EH (cell line): ENCODE results near the gene AFF4.
"Not testable (repeated sequence)": the region's sequence is repeated elsewhere in the genome, so short reads cannot be mapped to it uniquely, and the experiment has no call there.

Experiments
- DNase-seq: peaks from one replicate; pipeline ENCODE4 v3.0.0-alpha.2; 2015; ENCODE audit warnings: low read depth

AFF4 gene

DNA sequence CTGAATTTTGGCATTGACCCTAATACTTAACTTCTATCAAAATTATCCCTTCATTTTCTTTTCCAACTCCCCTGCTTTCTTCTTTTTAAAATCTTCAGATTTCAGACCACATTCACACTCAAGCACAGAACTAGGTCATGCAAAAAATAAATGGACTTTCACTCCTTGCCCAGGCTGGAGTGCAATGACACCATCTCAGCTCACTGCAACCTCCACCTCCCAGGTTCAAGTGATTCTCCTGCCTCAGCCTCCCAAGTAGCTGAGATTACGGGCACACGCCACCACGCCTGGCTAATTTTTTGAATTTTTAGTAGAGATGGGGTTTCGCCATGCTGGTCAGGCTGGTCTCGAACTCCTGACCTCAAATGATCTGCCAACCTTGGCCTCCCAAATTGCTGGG, 108.4 kb downstream of the AFF4 start:
- DNase-seq, result not testable (repeated sequence)

DNA sequence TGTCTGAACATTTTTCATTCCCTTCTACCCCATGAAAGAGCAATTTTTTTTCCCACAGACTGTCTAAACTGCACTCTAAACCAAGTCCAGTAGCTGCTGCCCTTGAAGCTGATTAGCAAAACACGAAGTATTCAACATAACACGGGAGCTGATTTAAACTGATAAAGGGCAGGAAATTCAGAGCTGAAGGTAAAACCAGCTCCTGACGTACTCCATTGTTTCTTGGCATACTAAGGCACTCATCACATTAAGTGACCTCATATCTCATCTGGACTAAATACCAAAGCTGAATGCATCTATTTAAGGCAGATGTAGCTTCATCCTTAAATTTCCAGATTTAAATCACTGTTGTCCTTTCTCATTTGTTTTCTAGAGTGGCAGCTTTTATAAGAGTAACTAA, 109.1 kb downstream of the AFF4 start:
- DNase-seq, result peak; percentile 44

DNA sequence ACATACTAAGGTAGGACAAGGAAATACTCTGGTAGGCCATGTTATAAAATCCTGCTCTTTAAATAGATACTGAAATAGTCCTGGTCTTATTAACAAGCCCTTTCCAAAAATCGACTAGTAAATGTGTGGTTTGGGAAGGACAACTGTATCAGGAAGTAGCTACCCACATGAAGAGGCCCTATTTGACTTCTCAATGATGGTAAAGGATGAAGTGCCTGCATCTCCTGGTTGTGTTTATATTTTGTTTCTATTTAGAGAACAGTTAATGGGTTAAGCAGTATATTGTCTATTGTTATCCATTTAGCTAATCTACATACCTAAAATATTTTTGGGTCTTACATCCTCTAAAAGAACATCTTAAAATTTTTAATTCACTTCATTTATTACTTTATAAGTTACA, 109.6 kb downstream of the AFF4 start:
- DNase-seq, result peak; percentile 32

DNA sequence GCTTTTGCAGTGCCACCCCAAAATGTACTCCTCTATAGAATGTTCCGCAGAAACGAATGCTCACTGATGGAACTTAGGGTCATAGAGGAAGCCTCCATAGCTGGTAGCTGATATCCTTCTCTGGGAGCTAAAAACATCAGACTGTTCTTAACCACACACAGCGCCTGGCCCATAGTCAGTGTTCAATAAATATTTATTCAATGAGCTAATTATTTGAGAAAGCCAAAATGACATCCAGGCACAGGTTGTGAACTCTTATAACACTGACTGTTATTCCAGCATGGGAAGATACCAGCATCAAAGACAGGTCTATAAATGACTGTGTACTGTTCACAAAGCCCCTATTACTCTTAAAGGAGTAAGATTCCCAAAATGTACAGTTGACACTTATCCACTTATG, 110.1 kb downstream of the AFF4 start:
- no peak for DNase-seq

DNA sequence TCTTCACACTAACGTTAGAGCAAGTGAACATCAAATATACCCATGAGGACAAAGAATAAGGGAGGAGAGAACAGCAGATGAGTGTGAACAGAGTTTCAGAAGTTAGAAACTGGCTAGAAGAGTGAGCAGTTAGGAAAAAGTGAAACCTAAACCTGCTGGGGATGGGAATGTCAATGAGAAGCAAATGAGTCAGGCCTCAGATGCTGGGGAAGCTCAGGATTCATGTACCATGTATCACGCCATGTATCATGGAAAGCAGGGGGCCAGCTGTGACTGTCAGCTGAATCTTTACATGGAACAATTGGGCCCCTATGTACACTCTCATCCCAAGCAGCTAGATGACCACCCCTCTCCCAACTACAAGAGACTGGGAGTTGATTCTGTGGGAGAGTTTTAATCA, 113.4 kb downstream of the AFF4 start:
- peak; percentile 56 for DNase-seq

DNA sequence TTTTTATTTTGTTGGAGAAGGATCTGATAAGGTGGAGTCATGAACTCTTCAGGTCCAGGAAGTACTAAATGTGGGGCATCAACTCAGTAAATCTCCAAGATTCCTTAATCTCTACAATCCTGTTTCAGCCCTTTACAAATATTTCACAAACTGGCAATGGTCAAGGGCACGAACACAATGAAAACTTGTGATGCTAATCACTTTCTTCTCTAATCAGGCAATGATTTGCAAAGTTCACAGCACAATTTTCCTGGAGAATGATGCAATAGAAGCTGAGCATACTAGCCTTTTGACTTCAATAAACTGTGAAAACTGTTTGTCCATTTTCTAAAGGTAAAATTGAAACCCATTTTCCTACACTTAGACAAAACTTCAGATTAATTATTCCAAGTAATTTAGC, 114.1 kb downstream of the AFF4 start:
- DNase-seq, result no peak

DNA sequence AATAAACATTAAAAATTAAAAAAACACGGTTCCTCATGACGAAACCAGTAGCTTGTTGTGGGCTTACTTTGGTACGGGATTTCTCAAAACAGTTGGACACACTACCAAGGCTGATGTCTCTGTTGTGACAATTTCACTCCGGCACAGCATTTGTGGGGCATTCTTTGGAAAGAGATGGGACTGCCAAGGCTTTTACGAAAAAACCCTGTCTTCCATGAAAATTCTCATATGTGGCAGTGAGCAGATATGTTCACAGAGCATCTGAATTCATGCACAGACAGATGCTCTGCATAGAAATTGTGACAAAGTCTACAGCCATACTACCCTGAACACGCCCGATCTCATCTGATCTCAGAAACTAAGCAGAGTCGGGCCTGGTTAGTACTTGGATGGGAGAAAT, 115.2 kb downstream of the AFF4 start:
- no peak for DNase-seq

DNA sequence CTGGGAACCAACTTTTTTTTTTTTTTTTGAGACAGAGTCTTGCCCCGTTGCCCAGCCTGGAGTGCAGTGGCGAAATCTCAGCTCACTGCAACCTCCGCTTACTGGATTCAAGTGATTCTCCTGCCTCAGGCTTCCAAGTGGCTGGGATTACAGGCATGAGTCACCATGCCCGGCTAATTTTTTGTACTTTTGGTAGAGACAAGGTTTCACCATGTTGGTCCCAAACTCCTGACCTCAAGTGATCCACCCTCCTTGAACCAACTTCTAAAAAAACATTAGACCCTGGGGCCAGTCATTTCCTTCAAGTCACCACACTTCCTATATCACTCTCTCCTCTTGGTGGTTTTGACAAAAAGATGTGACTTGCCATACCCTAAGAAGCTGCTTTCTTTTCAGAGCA, 122.1 kb downstream of the AFF4 start:
- peak; percentile 72 for DNase-seq

DNA sequence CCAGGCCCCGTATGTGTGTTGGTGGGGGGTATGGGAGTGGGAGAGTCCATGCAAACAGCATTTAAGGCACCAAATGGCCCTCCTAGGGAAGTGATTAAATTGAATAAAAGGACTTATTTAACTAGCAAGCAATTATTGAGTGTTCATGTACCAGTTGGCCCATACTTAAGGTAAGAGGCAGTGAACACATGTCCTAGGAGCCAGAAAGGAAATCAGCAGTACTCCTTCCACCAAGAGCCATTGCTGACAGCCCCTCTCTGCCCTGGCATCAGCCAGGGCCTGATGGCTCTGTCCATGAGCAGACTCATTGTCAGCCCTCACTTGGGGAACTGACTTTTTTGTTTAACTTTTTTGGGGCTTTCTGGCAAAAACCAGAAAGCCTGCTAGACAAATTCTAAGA, 122.5 kb downstream of the AFF4 start:
- no peak for DNase-seq

DNA sequence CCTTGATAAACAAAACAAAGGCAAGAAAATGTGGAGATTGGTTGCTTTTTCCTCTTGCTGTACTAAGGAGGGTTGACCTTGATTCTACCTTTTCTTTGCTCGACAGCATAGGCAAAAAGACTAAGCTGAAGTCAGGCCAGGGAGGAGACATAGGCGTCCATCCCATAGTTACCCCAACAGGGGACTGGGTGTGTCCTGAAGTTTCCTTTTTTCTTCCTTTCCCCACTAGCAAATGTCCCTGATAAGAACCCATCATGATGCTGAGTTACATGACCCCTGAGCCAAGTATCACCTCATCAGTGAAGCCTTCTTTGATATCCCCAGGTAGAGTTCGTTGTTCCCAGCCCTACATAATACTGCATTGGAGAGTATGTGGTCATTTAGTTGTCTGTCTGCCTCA, 123.1 kb downstream of the AFF4 start:
- DNase-seq, result no peak

DNA sequence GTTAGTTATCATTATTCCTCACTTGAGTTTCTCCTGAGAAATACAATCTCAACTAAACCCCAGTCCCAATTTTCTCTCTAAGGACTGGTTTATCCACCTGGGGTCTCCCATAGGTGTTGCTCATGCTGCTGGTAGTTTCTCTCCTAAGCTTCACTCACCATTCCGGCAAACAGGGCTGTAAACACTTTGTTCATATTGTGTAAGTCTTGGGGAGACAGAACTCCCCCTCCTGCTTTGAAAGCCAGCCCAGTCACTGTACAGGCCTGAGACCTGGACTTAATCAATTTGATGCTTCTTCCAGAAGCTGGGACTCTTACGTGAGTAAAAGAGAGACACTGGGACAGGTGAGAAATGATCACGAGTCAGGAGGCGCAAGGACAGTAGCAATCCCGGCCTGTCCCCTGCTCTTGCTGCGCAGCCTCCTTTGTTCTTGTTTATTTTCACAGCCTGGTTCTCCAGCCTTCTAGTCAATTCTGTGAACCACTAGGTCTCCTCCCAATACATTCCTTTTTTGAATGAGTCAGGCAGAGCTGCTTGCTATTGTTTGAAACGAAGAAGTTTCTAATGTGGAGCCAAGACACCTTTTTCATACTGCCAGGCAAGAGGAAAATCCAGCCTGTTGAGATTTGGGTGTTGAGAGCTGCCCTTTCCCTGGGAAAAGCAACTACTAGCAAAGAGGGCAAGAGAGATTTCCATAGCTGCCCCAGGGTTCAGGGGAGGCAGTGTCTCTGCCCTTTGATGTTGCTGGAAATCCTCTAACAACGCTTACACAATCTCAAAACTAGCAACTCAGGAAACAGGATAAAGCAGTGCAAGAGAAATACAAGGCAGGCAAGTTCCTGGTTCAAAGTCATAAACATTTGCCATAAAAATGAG, 123.8 kb downstream of the AFF4 start:
- DNase-seq, result peak; percentile 80

DNA sequence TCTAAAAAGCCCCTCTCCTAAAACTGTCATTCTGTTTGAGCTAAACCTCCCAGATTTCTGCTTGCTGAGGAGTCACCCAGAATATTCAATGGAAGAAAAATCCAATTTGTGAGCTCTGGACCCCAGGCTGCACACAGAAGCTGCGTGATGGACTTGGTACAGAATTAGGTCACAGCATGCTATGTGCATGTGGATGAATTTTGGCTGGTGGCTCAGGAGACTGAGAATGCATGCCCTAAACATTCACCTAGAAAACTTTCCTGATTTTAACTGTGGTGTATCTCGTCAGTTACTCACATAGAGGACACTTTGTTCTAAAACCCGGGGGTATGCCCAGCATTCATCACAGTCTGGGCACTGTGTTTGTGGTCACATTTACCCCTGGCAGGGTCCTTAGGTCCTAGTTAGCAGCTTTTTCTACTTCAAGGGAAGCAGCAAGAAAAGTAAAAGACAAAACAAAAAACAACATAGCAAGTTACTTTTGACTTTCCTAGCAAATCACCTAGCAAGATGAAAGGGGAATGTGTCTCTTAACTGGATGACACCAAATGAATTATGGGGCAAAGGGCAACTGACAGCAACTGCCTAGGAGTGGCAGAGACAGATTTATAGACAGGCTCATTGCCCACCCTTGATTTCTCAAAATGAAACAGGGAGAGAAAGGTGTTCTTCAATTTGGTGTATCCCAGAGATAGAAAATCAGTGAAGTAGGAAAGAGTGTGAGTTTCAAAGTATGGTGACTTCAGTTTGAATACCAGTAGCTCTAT, 124.7 kb downstream of the AFF4 start:
- no peak for DNase-seq

DNA sequence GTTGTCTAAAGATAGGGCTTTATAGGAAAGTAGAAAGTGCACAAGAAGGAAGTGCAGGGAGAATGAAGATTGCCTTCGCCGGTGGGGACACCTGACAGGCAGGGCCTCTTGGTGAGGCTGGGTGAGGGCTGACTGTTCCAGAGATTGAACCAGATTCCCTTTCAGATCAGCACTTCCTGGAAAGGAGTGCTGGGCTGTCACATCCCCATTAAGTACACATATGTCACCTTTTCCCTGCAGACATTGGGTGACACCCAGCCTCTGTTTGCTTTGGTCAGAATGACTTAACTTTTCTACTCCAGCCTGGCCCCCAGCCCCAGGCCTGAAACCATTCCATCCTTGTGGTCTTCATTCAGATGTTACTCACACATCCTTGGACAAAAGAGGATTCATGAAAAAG, 125.6 kb downstream of the AFF4 start:
- no peak for DNase-seq

DNA sequence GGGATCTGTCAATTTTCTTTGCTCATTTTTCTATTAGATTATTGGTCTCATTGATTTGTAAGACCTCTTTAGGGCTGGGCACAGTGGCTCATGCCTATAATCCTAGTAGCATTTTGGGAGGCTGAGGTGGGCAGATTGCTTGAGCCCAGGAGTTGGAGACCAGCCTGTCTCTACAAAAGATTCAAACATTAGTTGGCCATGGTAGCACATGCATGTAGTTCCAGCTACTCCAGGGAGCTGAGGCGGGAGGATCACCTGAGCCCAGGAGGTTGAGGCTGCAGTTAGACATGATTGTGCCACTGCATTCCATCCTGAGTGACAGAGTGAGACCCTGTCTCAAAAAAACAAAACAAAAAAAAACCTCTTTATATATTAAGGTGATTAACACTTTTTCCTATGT, 126.6 kb downstream of the AFF4 start:
- no peak for DNase-seq

DNA sequence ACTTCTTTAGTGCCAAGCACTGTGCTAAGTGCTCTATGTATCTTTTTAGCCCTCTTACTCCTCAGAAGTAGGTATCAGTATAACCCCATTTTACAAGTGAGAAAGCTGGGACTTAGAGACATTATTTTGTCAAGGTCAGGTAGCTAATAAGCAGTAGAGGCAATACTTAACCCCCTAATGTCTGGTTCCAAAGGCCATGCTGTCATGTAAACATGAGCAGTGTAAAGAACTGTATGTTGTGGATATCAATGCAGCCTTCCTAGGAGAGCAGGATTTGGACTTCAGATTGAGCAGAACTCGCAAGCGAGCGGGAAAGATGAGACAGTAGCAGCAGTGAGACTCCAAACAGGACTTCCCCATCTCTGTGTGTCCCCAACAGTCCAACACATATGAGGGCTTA, 129.4 kb downstream of the AFF4 start:
- DNase-seq, result no peak

DNA sequence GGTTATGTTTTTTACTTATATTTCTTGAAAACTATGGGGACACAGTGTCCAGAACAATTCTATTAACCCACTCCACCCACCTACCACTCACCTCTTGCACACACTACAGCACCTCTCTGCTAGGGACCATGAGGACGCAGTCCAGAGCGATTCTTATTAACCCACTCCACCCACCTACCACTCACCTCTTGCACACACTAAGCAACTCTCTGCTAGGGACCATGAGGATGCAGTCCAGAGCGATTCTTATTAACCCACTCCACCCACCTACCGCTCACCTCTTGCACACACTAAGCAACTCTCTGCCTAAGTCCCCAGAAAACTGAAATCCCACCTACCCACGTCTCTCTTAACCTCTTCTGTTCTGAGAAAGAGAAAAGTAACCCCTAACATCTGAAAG, 130.8 kb downstream of the AFF4 start:
- DNase-seq, result no peak

DNA sequence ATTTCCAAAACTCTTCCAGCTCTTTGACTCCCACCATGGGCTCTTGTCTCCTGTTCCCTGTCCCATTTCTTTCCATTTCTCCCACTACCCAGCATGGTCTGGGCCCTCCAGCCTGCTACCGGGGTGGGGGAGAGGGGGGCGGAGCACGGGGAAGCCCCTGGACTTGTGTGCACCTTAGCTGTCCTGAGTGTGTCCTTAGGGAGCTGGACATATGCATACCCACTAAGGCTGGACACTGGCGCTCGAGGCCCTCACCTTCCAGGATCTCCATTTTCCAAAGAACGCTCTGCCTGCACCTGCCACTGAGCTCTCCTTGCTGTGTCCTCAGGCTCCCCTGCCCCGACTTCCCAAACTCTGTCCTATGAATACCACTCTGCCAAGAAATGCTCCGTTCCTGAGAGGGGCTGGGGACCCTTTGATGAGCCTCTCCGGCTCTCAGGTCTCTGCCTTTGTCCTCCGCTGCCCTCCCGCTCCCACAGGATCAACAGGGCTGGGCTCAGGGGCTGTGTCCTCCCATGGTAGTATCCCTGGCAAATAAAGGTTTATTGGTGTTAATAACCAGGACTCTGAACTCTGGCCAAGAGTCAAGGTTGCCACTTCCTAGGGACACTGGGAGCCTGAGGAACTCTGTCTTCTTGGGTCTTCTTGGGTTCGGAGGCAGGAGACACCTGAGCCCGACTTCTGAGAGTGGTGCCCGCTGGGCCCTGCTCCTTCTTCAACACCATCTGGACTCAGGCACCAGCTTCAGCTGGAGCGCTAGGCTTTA, 132.2 kb downstream of the AFF4 start:
- no peak for DNase-seq

DNA sequence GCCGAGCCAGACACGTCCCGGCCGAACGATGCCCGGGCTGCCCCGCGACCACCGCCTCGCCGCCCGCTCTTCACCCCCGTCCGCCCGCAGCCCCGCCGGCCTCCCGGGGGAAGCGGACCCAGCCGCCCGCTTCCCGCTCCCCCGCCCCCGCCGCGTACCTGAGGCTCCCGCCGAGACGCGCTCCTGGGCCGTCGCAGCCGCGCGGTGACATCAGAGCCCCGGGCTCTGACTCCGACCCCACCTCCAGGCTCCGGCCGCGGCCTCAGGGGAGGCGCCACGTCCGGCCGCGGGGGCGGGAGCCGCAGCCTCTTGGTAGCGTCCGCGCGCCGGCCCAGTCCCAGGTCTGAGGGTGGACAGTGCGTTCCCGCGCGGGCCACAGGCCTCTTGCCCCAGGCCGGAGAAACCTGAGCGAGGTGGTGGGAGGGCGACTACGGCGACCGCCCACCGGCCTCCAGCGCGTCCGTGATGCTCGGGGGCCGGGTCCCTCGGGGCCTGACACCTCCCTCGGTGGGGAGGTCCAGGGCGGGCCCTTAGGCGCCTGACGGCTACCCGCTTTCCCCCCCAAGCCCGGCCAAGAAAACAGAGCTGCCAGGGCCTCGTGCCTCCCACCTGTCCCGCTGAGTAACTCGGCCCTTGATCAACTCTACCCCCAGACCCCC, 132.9 kb downstream of the AFF4 start, which contains the start of gene SHROOM1:
Gene SHROOM1, minus strand, starts transcription at position 212 of the 659 bp plus-strand sequence. CDS start 4,507 bp downstream, outside the sequence.
- DNase-seq, result peak; percentile 69

DNA sequence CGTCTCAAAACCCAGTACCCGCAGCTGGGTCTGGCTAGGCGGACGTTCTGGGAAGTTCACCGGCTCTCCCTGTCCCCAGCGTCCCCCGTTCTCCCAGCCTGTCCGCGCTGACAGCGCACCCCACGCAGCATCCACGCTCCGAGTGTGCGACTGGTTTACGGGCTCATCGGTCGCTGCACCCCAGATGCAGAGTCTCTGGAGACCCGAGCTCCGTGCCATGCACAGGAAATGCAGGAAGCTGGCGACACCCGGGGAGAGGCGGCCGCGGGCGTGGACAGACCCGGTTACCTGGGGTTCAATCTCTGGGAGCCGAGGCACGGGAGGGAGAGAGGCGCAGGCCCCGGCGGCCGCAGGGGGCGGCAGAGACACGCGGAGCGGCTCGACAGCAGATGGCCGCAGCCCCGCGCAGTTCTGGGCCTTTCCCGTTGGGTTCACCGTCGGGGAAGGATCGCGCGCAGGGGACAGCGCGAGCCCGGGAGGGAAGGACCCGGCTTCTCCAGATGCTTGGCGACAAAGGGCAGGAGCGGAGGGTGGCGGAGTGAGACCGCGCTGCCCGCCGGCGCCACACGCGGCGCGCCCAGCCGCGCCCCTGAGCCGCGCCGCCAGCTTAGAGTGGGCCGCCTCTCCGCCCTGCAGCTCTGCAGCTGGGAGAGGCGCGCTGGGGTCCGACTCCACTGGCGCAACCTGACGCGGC, 133.5 kb downstream of the AFF4 start:
- peak; percentile 75 for DNase-seq

DNA sequence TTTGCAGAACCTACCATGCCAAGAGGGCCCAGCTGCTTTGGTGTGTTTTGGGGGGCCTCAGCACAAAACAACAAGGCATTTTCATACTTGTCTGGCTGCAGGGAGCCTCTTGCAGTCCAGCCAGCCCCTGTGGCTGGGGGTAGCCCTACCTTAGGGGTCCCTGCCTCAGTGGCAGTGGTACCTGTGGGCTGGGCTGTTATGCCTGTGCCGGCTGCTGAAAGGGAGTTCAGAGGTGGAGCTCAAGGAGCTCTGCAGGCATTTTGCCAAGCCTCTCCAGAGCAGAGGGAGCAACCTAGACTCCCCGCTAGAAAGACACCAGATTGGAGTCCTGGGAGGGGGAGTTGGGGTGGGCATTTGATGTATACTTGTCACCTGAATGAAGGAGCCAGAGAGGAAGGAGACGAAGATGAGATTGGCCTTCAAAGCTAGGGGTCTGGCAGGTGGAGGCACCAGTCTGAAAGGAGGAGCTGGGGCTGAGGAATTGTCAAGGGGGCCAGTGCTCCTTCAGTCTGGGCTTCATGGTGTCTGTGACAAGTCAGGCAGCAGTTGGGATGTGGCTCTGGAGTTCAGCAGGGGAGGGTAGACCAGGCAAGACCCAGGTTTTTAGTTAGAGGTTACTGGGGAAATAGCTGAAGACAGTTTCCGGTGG, 134.5 kb downstream of the AFF4 start:
- DNase-seq, result no peak
